Smooth muscle cell (in vitro differentiated cells): ENCODE measurements around the gene ORM1. TPM values are rescaled to one million over a fixed set of nuclear protein-coding genes. Genes with fewer than 3 reads are reported as not detected.

ENCODE experiments used
- DNase-seq: peaks from one replicate; lab custom pipeline; 2025; ENCODE audit not compliant: unreplicated experiment; lab: John Stamatoyannopoulos, UW
- H2AFZ ChIP-seq: fragments of 200-600 bp; sonication (generic); 2 replicates; pipeline ENCODE4 v1.6.0; 2016; ENCODE audit warnings: antibody characterized with exemption, low read depth, mild to moderate bottlenecking
- H3F3A ChIP-seq: fragments of 200-600 bp; sonication (generic); 2 replicates; pipeline ENCODE4 v1.6.0; 2017; ENCODE audit warnings: antibody characterized with exemption, low read depth
- H3K27ac ChIP-seq: fragments of 200-600 bp; sonication (generic); 2 replicates; pipeline ENCODE4 v1.5.1; 2016; ENCODE audit warnings: low read depth, mild to moderate bottlenecking
- H3K27me3 ChIP-seq: fragments of 200-600 bp; sonication (generic); 2 replicates; pipeline ENCODE4 v1.6.1; 2016; ENCODE audit warnings: low read depth, mild to moderate bottlenecking
- H3K36me3 ChIP-seq: fragments of 200-600 bp; sonication (generic); 2 replicates; pipeline ENCODE4 v1.5.1; 2016; ENCODE audit warnings: low read depth
- H3K4me1 ChIP-seq: fragments of 200-600 bp; sonication (generic); 2 replicates; pipeline ENCODE4 v1.5.1; 2016; ENCODE audit warnings: low read depth
- H3K4me2 ChIP-seq: fragments of 200-600 bp; sonication (generic); 2 replicates; pipeline ENCODE4 v1.6.0; 2016; ENCODE audit warnings: mild to moderate bottlenecking
- H3K4me3 ChIP-seq: fragments of 200-600 bp; sonication (generic); 2 replicates; pipeline ENCODE4 v1.5.1; 2016; ENCODE audit warnings: mild to moderate bottlenecking
- H3K79me2 ChIP-seq: fragments of 200-600 bp; sonication (generic); 2 replicates; pipeline ENCODE4 v1.6.0; 2016; ENCODE audit warnings: low read depth, mild to moderate bottlenecking
- H3K9ac ChIP-seq: fragments of 200-600 bp; sonication (generic); 2 replicates; pipeline ENCODE4 v1.6.0; 2016; ENCODE audit warnings: low read depth
- H3K9me3 ChIP-seq: fragments of 200-600 bp; sonication (generic); replicated peaks from 2 replicates; pipeline ENCODE4 v1.5.1; 2016; ENCODE audit warnings: low read depth
- H4K20me1 ChIP-seq: fragments of 200-600 bp; sonication (generic); 2 replicates; pipeline ENCODE4 v1.6.0; 2016; ENCODE audit warnings: low read depth
- WGBS: methylation state at CpG from one replicate; pipeline ENCODE4 v1.1.7; 2016; ENCODE audit warnings: low lambda C conversion rate; 5-methylcytosine and 5-hydroxymethylcytosine counted together
- polyA plus RNA-seq: library from polyadenylated mRNA; unstranded; fragments of >200 nt; fragmentation: Nextera tagmentation; extraction: Ambion mirVana; gene quantifications from 2 replicates; pipeline ENCODE4 v1.2.1, GENCODE V29; 2016
- total RNA-seq: library from RNA; depleted of rRNA; stranded (reverse); fragments of >200 nt; gene quantifications from 2 replicates; pipeline ENCODE4 v1.2.3, GENCODE V29; 2014
- TF ChIP-seq, protein P1 (sequence below): fragments of 200-600 bp; sonication (generic); IDR thresholded peaks from 2 replicates; pipeline ENCODE4 v1.5.1; 2017; ENCODE audit warnings: borderline replicate concordance, mild to moderate bottlenecking, antibody characterized with exemption; ENCODE audit not compliant: insufficient read depth, poor library complexity, severe bottlenecking

ORM1 gene
- total and polyA plus RNA-seq, 2 experiments from 2014 or later: 0.74 TPM; not detected in 1

DNA sequence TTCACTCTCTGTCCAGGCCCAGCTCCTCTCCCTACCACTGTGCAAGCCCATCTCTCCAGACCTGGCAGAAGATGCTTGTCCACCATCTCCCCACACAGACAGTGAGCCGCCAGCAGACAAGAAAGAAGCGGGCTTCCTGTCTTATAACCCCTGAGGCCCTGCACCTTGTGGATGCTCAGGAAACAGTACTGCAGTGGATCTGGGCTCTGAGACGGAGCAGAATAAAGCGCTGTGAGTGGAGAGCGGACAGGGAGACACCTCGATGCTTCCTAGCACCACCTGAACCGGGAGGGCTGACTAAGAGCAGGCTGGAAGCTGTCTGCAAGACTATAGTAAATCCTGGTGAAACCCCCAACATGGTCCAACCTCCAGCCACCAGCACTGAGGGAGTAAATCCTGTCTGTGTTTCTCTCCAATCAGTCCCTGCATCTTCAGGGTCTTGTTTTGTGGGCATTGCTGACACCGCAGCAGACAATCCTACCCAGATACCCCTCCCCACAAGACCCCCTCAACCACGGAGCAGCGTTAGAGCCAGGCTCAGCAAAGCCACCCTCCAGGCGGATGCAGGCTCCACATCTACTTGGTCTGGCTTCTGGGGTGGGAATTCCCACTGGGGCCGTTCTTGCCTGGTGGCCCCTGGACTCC is 25.5 kb downstream of the ORM1 start:
- peak overlapping the region; percentile 84 for H3K9ac ChIP-seq
- H3K79me2 ChIP-seq: no peaks in the 10 kb centered on the region
- DNase-seq: no peak
- no peak overlapping the region for H2AFZ ChIP-seq
- no peaks in the 10 kb centered on the region for H3K9me3 ChIP-seq
- H3K4me3 ChIP-seq: no peak overlapping the region
- 66% methylated on average over 12 of the region's 12 CpGs for WGBS
- peak overlapping the region; percentile 73 for H3K4me2 ChIP-seq
- TF ChIP-seq, protein P1, sequence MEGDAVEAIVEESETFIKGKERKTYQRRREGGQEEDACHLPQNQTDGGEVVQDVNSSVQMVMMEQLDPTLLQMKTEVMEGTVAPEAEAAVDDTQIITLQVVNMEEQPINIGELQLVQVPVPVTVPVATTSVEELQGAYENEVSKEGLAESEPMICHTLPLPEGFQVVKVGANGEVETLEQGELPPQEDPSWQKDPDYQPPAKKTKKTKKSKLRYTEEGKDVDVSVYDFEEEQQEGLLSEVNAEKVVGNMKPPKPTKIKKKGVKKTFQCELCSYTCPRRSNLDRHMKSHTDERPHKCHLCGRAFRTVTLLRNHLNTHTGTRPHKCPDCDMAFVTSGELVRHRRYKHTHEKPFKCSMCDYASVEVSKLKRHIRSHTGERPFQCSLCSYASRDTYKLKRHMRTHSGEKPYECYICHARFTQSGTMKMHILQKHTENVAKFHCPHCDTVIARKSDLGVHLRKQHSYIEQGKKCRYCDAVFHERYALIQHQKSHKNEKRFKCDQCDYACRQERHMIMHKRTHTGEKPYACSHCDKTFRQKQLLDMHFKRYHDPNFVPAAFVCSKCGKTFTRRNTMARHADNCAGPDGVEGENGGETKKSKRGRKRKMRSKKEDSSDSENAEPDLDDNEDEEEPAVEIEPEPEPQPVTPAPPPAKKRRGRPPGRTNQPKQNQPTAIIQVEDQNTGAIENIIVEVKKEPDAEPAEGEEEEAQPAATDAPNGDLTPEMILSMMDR: no peak
- no peaks in the 10 kb centered on the region for H3K27me3 ChIP-seq
- peaks cover 4% of the 10 kb centered on the region for H3K36me3 ChIP-seq
- H3F3A ChIP-seq: peaks cover 15% of the 10 kb centered on the region
- peak overlapping the region; percentile 97 for H3K27ac ChIP-seq
- peaks cover 16% of the 10 kb centered on the region for H3K4me1 ChIP-seq
- no peaks in the 10 kb centered on the region for H4K20me1 ChIP-seq

DNA sequence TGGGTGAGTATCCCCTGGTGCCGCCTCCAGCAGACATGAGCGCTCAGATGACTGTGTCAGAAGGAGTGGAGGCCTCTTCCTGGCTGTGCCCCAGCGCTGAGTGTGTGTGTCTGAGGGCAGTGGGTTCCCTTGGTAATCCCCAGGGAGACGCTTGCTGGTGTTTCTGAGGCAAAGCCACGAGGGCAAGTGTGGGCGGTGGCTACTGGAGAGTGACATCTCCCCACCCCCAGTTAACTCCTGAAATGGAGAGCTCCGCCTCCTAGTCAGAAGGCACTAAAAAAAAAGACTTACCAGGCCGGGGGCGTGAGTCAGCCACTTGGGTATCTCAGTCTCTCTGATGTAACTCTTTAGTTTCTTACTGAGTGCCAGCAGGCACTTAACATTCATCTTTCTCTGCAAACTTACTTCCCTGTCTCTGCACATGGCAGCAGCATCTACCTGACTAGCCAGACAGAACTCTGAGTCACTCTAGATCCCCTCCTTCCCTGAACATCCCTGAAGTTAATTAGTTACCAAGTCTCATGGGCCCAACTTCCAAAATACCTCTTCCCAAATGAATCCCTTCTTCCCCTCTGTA is 26.1 kb downstream of the ORM1 start:
- no peaks in the 10 kb centered on the region for H3K79me2 ChIP-seq
- DNase-seq: peak; percentile 80
- peaks cover 2% of the 10 kb centered on the region for H3K36me3 ChIP-seq
- H4K20me1 ChIP-seq: no peaks in the 10 kb centered on the region
- H3K4me2 ChIP-seq: peak overlapping the region; percentile 73
- H3K9ac ChIP-seq: peak overlapping the region; percentile 84
- H3K27me3 ChIP-seq: no peaks in the 10 kb centered on the region
- H2AFZ ChIP-seq: no peak overlapping the region
- 3% methylated on average over 9 of the region's 9 CpGs for WGBS
- TF ChIP-seq, protein P1: no peak
- H3K4me1 ChIP-seq: peaks cover 16% of the 10 kb centered on the region
- peaks cover 15% of the 10 kb centered on the region for H3F3A ChIP-seq
- no peak overlapping the region for H3K4me3 ChIP-seq
- H3K9me3 ChIP-seq: no peaks in the 10 kb centered on the region
- peak overlapping the region; percentile 97 for H3K27ac ChIP-seq

DNA sequence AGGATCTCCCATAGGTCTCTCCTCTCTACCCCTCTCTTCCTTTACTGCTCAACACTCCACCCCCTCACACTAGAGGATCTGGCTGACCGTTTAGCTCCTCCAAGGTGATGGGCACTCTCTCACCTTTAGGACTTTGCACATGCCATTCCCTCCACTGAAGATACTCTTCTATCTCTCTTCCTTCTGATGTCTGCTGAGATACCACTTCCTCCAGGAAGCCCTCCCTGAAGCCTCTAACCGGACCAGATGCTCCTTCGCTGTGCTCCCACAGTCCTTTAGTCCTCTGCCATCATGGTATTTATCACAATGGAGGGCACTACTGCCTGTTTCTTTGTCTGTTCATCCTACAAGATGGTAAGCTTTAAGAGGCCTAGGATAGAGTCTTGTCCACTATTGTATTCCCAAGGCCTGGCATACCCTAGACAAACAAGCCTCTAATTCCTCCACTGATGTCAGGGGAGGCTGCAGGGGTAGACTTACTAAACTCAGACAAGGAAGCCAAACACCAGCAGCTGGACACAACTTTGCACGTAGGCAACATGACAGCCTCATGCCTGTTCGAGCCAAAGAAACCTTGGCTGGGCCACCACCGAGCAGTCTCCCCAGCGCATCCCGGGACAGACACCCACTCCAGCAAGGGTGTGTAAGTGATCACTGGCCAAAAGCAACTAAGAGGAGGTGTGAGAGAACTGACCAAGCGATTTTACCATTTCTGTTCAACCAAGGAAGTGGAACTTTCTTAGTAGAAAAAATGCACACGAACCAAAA is 27.0 kb downstream of the ORM1 start:
- H3K4me1 ChIP-seq: peaks cover 16% of the 10 kb centered on the region
- no peaks in the 10 kb centered on the region for H4K20me1 ChIP-seq
- WGBS: 95% methylated on average over 10 of the region's 10 CpGs
- peak overlapping the region; percentile 97 for H3K27ac ChIP-seq
- H3F3A ChIP-seq: peaks cover 15% of the 10 kb centered on the region
- no peaks in the 10 kb centered on the region for H3K27me3 ChIP-seq
- no peak for DNase-seq
- H3K36me3 ChIP-seq: no peaks in the 10 kb centered on the region
- H2AFZ ChIP-seq: no peak overlapping the region
- no peak overlapping the region for H3K4me3 ChIP-seq
- no peaks in the 10 kb centered on the region for H3K9me3 ChIP-seq
- no peak overlapping the region for H3K4me2 ChIP-seq
- peak overlapping the region; percentile 61 for H3K9ac ChIP-seq
- TF ChIP-seq, protein P1: no peak
- no peaks in the 10 kb centered on the region for H3K79me2 ChIP-seq
